Loucy (cell line): ENCODE results near the gene ADAMTS12.

ENCODE experiments used
- CTCF ChIP-seq: fragments of 200-600 bp; sonication (generic); conservative IDR thresholded peaks from 2 replicates; pipeline ENCODE4 v1.5.1; 2014; ENCODE audit warnings: mild to moderate bottlenecking, antibody characterized with exemption, low read length
- EZH2phosphoT487 ChIP-seq: fragments of 200-600 bp; IDR thresholded peaks from 2 replicates; pipeline ENCODE4 v1.6.1; 2018; ENCODE audit warnings: antibody characterized with exemption, mild to moderate bottlenecking, moderate library complexity, borderline replicate concordance

- TF ChIP-seq CTCF (no peak), EZH2phosphoT487 (no peak)
Measured at GRCh38 chr5:33537240-33537639, 354.6 kb downstream of the ADAMTS12 start.
